K562 (cell line): Measurements from ENCODE around the gene MTERF2. TPM values are rescaled to one million over a fixed set of nuclear protein-coding genes. Genes with fewer than 3 reads are reported as not detected.

ENCODE experiments used
- ATF1 ChIP-seq, 2 experiments: fragments of 450-650 bp in 1 of 2; IDR thresholded peaks; 2 replicates each; pipeline ENCODE4 v1.6.1; 2016; ENCODE audit warnings: missing compliant biosample characterization in 1 of 2, missing genetic modification characterization in 1 of 2
- CREM ChIP-seq: IDR thresholded peaks from 2 replicates; pipeline ENCODE4 v1.6.1; 2014; ENCODE audit warnings: antibody characterized with exemption, low read depth
- CXXC5 ChIP-seq: fragments of 250-450 bp; sonication (Bioruptor Pico); IDR thresholded peaks from 2 replicates; pipeline ENCODE4 v1.8.0; 2022; ENCODE audit warnings: inconsistent platforms, mild to moderate bottlenecking, moderate library complexity
- EP400 ChIP-seq: fragments of 450-650 bp; IDR thresholded peaks from 2 replicates; pipeline ENCODE4 v1.6.1; 2017; ENCODE audit warnings: antibody characterized with exemption, mild to moderate bottlenecking, moderate library complexity
- GATAD2A ChIP-seq: fragments of 450-650 bp; IDR thresholded peaks from 2 replicates; pipeline ENCODE4 v1.6.1; 2017
- HNRNPUL1 ChIP-seq: fragments of 200-400 bp; formaldehyde crosslinking; IDR thresholded peaks from 2 replicates; pipeline ENCODE4 v1.6.1; 2017; ENCODE audit warnings: low read length
- LCOR ChIP-seq: sonication (generic); formaldehyde crosslinking; IDR thresholded peaks from 2 replicates; pipeline ENCODE4 v1.8.0; 2022; ENCODE audit warnings: mild to moderate bottlenecking, missing genetic modification reagents
- NRF1 ChIP-seq, 2 experiments: fragments of 450-650 bp; IDR thresholded peaks in 1 of 2; conservative IDR thresholded peaks in 1 of 2; 2 replicates each; pipeline ENCODE4 v1.6.1; 2014; ENCODE audit warnings: mild to moderate bottlenecking in 2 of 2
- PCBP1 ChIP-seq: fragments of 200-400 bp; formaldehyde crosslinking; IDR thresholded peaks from 2 replicates; pipeline ENCODE4 v1.6.1; 2018; ENCODE audit warnings: mild to moderate bottlenecking, low read depth, low read length; ENCODE audit not compliant: poor library complexity, severe bottlenecking
- SAFB ChIP-seq: fragments of 200-400 bp; formaldehyde crosslinking; IDR thresholded peaks from 2 replicates; pipeline ENCODE4 v1.6.1; 2017; ENCODE audit warnings: low read depth, low read length, borderline replicate concordance
- ZNF165 ChIP-seq: fragments of 250-450 bp; sonication (Bioruptor Pico); IDR thresholded peaks from 2 replicates; pipeline ENCODE4 v1.4.0; 2020; ENCODE audit warnings: borderline replicate concordance
- ZNF589 ChIP-seq: fragments of 200-800 bp; sonication (Bioruptor generic); IDR thresholded peaks from 2 replicates; pipeline ENCODE4 v1.6.1; 2016; ENCODE audit warnings: low read depth, missing genetic modification characterization, missing compliant biosample characterization
- ZSCAN29 ChIP-seq: fragments of 450-650 bp; IDR thresholded peaks from 2 replicates; pipeline ENCODE4 v1.6.1; 2017
- polyA plus RNA-seq, 8 experiments: library from polyadenylated mRNA; depleted of rRNA in 4 of 8; stranded (reverse) in 5 of 8; unstranded in 3 of 8; fragments of >200 nt; fragmentation: Nextera tagmentation in 2 of 8; fragmentation: Illumina TruSeq in 1 of 8; extraction: Ambion mirVana in 2 of 8; extraction: Trizol in 1 of 8; gene quantifications; 2 replicates each; pipeline versions ENCODE4 v1.2.1 to v1.2.3, GENCODE V29; 2011 to 2014; ENCODE audit warnings: inconsistent platforms in 1 of 8, missing spikeins in 1 of 8
- total RNA-seq, 7 experiments: library from RNA; depleted of rRNA in 6 of 7; stranded (reverse); fragments of >200 nt in 6 of 7; fragmentation: Illumina TruSeq in 2 of 7; extraction: Trizol in 2 of 7; gene quantifications; 2 replicates each; pipeline versions ENCODE4 v1.2.1 to v1.2.3, GENCODE V29; 2011 to 2021; ENCODE audit warnings: low replicate concordance in 1 of 7
- TF ChIP-seq, protein P1 (sequence below), 2 experiments: fragments of 450-650 bp; formaldehyde crosslinking in 1 of 2; IDR thresholded peaks; 2 replicates each; pipeline versions ENCODE4 v1.4.0 to v1.6.1; 2014 to 2020; ENCODE audit warnings: mild to moderate bottlenecking in 2 of 2, borderline replicate concordance in 1 of 2, low read depth in 1 of 2
- TF ChIP-seq, protein P2 (sequence below): fragments of 450-650 bp; IDR thresholded peaks from 2 replicates; pipeline ENCODE4 v1.7.1; 2018; ENCODE audit warnings: mild to moderate bottlenecking, low read depth; ENCODE audit not compliant: partially characterized antibody

Gene MTERF2
- total and polyA plus RNA-seq, 9 of the 15 experiments (the other 6 are each of a cell fraction or from before 2014, with no cell fraction given): 10.0 to 63.2 (median 33.2) TPM

DNA sequence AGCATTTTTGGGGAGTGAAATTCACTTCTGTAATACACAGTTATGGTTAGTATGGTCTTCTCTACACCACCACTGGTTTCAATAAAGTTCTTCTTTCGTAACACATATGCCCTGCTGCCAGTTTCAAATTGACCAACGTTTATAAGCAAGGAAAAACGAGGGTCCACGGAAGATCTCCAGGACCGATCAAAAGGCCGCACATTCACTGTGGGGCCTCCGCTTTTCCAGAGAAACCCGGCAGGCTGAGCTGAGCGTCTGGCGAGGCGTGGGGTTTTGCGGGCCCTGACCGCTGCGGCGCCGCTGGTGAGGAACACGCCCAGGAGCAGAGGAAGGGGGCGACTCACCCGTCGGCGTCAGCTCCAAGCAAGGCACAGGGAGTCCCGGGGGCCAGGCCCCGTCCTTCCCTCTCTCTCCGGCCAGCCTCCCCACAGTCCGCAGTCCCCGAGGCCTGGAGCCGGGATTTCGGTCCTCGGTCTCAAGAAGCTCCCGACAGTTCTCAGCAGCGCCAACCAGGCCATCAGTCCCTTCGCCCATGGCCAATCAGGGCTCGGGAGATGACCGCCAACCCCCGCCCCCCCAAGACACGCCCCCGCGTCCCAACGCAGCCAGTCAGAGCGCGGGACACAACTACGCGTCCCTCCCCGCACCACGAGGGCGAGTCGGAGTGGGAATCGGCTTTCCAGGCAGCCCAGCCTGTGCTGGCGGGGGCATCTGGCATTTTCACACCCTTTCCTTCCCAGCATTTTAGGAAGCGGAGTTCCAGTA is at the start of gene MTERF2 (continued):
- TF ChIP-seq, protein P1, sequence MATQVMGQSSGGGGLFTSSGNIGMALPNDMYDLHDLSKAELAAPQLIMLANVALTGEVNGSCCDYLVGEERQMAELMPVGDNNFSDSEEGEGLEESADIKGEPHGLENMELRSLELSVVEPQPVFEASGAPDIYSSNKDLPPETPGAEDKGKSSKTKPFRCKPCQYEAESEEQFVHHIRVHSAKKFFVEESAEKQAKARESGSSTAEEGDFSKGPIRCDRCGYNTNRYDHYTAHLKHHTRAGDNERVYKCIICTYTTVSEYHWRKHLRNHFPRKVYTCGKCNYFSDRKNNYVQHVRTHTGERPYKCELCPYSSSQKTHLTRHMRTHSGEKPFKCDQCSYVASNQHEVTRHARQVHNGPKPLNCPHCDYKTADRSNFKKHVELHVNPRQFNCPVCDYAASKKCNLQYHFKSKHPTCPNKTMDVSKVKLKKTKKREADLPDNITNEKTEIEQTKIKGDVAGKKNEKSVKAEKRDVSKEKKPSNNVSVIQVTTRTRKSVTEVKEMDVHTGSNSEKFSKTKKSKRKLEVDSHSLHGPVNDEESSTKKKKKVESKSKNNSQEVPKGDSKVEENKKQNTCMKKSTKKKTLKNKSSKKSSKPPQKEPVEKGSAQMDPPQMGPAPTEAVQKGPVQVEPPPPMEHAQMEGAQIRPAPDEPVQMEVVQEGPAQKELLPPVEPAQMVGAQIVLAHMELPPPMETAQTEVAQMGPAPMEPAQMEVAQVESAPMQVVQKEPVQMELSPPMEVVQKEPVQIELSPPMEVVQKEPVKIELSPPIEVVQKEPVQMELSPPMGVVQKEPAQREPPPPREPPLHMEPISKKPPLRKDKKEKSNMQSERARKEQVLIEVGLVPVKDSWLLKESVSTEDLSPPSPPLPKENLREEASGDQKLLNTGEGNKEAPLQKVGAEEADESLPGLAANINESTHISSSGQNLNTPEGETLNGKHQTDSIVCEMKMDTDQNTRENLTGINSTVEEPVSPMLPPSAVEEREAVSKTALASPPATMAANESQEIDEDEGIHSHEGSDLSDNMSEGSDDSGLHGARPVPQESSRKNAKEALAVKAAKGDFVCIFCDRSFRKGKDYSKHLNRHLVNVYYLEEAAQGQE (IDR thresholded peaks at IDR 0.05; ENCODE audit: borderline replicate concordance): no peak
- TF ChIP-seq, protein P1 (CRISPR knock-in tag; IDR thresholded peaks at IDR 0.05; ENCODE audit: low read depth): 0 out of 2 replicates have a peak, but pooled peaks have one; percentile 30
- peak; percentile 65 for TF ChIP-seq EP400
- no peak for TF ChIP-seq SAFB
- TF ChIP-seq NRF1 (conservative IDR thresholded peaks at IDR 0.05 in 1 of 2, IDR thresholded peaks at IDR 0.05 in 1 of 2): peak; percentile 52 to 62
- TF ChIP-seq LCOR: peak; percentile 69; the same call in 1 of the 2 replicates
- TF ChIP-seq PCBP1: no peak
- TF ChIP-seq, protein P2, sequence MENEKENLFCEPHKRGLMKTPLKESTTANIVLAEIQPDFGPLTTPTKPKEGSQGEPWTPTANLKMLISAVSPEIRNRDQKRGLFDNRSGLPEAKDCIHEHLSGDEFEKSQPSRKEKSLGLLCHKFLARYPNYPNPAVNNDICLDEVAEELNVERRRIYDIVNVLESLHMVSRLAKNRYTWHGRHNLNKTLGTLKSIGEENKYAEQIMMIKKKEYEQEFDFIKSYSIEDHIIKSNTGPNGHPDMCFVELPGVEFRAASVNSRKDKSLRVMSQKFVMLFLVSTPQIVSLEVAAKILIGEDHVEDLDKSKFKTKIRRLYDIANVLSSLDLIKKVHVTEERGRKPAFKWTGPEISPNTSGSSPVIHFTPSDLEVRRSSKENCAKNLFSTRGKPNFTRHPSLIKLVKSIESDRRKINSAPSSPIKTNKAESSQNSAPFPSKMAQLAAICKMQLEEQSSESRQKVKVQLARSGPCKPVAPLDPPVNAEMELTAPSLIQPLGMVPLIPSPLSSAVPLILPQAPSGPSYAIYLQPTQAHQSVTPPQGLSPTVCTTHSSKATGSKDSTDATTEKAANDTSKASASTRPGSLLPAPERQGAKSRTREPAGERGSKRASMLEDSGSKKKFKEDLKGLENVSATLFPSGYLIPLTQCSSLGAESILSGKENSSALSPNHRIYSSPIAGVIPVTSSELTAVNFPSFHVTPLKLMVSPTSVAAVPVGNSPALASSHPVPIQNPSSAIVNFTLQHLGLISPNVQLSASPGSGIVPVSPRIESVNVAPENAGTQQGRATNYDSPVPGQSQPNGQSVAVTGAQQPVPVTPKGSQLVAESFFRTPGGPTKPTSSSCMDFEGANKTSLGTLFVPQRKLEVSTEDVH: no peak
- no peak for TF ChIP-seq ZNF589 (CRISPR knock-in tag)
- no peak for TF ChIP-seq ZNF165
- peak; percentile 82 for TF ChIP-seq CREM
- no peak for TF ChIP-seq HNRNPUL1
- TF ChIP-seq ATF1 (CRISPR knock-in tag; IDR thresholded peaks at IDR 0.05): no peak
- peak; percentile 54; the same call in 1 of the 2 replicates for TF ChIP-seq ATF1 (tag; IDR thresholded peaks at IDR 0.05)
- peak; percentile 76 for TF ChIP-seq CXXC5 (CRISPR knock-in tag)
- TF ChIP-seq ZSCAN29: 0 out of 2 replicates have a peak, but pooled peaks have one; percentile 47
- TF ChIP-seq GATAD2A: no peak
